Vagina (tissue), 2 donors: ENCODE measurements around the gene MAB21L4.

Source experiments
- CTCF ChIP-seq, 3 experiments: fragments of 450-650 bp in 2 of 3; fragments of 200-600 bp in 1 of 3; sonication (generic) in 1 of 3; IDR thresholded peaks; one replicate each; pipeline ENCODE4 v1.5.1; 2017 to 2019; ENCODE audit warnings: antibody characterized with exemption in 3 of 3, mild to moderate bottlenecking in 2 of 3, moderate library complexity in 2 of 3
- POLR2A ChIP-seq, 2 donors: fragments of 450-650 bp; IDR thresholded peaks; one replicate each; pipeline ENCODE4 v1.6.1; 2017; ENCODE audit warnings: antibody characterized with exemption in 2 of 2, mild to moderate bottlenecking in 2 of 2, moderate library complexity in 2 of 2
- POLR2AphosphoS5 ChIP-seq, 2 donors: sonication (generic); formaldehyde crosslinking; IDR thresholded peaks; one replicate each; pipeline ENCODE4 v1.9.0; 2017; ENCODE audit warnings: antibody characterized with exemption in 2 of 2, mild to moderate bottlenecking in 2 of 2, low read depth in 1 of 2; ENCODE audit not compliant: insufficient read depth in 1 of 2

- no peak for TF ChIP-seq CTCF (IDR thresholded peaks at IDR 0.05)
- TF ChIP-seq POLR2AphosphoS5 (IDR thresholded peaks at IDR 0.05; ENCODE audit: insufficient read depth in 1 of 2, low read depth in 1 of 2): no peak
- no peak for TF ChIP-seq POLR2A (IDR thresholded peaks at IDR 0.05)
These were observed 19.3 kb downstream of the MAB21L4 start for GRCh38 chr2:240876475-240877251.
